ENCODE data around the gene TMEM53.

TMEM53 gene

GRCh38 chr1:44696789-44697345 lies 22.6 kb upstream of the TMEM53 start:
- no peak for DNase-seq

- no peak for DNase-seq
Observed at GRCh38 chr1:44696101-44696500, 21.8 kb upstream of the TMEM53 start.

- no peak for DNase-seq
Observed at GRCh38 chr1:44695671-44696070, 21.4 kb upstream of the TMEM53 start.

- DNase-seq, result no peak
Observed at GRCh38 chr1:44694863-44695478, 20.7 kb upstream of the TMEM53 start.

GRCh38 chr1:44693900-44694299 lies 19.6 kb upstream of the TMEM53 start:
- DNase-seq, result no peak

- DNase-seq, result no peak
Observed at GRCh38 chr1:44693159-44693558, 18.9 kb upstream of the TMEM53 start.

GRCh38 chr1:44689447-44689765 lies 15.1 kb upstream of the TMEM53 start:
- DNase-seq, result no peak

GRCh38 chr1:44688760-44689446 lies 14.6 kb upstream of the TMEM53 start:
- no peak for DNase-seq

- DNase-seq, result no peak
Observed at GRCh38 chr1:44685881-44686280, 11.6 kb upstream of the TMEM53 start.

- no peak for DNase-seq
Observed at GRCh38 chr1:44685218-44685617, 10.9 kb upstream of the TMEM53 start.

GRCh38 chr1:44684525-44684924 lies 10.2 kb upstream of the TMEM53 start:
- no peak for DNase-seq

GRCh38 chr1:44682883-44683265 lies 8.6 kb upstream of the TMEM53 start:
- DNase-seq, result no peak

- DNase-seq, result no peak
Observed at GRCh38 chr1:44681905-44682882, 7.9 kb upstream of the TMEM53 start.

- no peak for DNase-seq
Observed at GRCh38 chr1:44679468-44679867, 5.2 kb upstream of the TMEM53 start.

- DNase-seq, result no peak
Observed at GRCh38 chr1:44678626-44679025, 4.3 kb upstream of the TMEM53 start.

- no peak for DNase-seq
Observed at GRCh38 chr1:44678120-44678519, 3.8 kb upstream of the TMEM53 start.

- no peak for DNase-seq
Observed at GRCh38 chr1:44677201-44677766, 3.0 kb upstream of the TMEM53 start.

- no peak for DNase-seq
Observed at GRCh38 chr1:44676484-44677200, 2.4 kb upstream of the TMEM53 start.

- DNase-seq, result no peak
Observed at GRCh38 chr1:44675186-44675585, 905 bp upstream of the TMEM53 start.

- no peak for DNase-seq
Observed at GRCh38 chr1:44673675-44674112, 587 bp downstream of the TMEM53 start.

GRCh38 chr1:44672961-44673674 lies 1.2 kb downstream of the TMEM53 start:
- DNase-seq, result no peak
